ENCODE measurements around the gene KIAA1671. TPM values are rescaled to one million over a fixed set of nuclear protein-coding genes. Genes with fewer than 3 reads are reported as not detected.

The KIAA1671 gene
- total and polyA plus RNA-seq, 2 of the 4 experiments (the other 2 are of a cell fraction): 0.02 TPM; not detected in 1

DNA sequence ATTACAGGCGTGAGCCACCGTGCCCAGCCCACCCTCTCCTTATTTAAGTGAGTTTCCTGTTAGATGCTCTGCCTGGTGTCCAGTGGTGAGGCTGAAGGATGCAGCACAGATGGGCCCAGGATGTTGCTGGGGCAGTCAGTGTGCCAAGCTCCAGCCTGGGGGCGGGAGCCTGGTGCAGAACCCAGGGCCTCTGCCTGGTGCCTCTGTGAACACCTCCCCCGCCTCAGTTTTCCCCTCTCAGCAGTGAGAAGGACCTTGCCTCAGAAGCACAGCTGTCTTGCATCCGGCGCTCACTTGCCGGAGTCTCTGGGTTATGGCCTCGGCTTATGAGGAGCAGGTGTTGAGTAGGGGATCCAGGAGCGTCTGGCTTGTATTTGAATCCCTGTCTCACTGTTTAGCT is 116.2 kb downstream of the KIAA1671 start:
- peaks cover 14% of the 10 kb centered on the region for H3K27me3 ChIP-seq (ENCODE audit: control insufficient read depth, insufficient read depth, low read length)
- H3K9me1 ChIP-seq (ENCODE audit: insufficient read depth, low read length): no peaks in the 10 kb centered on the region
- H3K4ac ChIP-seq (ENCODE audit: low read depth, low read length): no peak overlapping the region
- H3K36me3 ChIP-seq (ENCODE audit: control insufficient read depth, insufficient read depth, low read length): no peaks in the 10 kb centered on the region
- WGBS, 2 experiments (ENCODE audit: extremely low coverage in 2 of 2, insufficient read length in 1 of 2): 33% methylated on average over 5 of the region's 9 CpGs; no CpG with 5 or more reads in 1 of the 2 experiments
- in situ Hi-C loops (cut with MboI; ENCODE audit: low sequenced_read_pairs) (no loop called here), dilution Hi-C loops (cut with HindIII; ENCODE audit: low sequenced_read_pairs, unreplicated experiment) (no loop called here), intact Hi-C loops (cut with micrococcal nuclease) (no loop called here)
- H4K20me1 ChIP-seq (ENCODE audit: insufficient read depth, low read length): no peaks in the 10 kb centered on the region
- POLR2A ChIA-PET (ENCODE audit: unreplicated experiment): no interaction called here
- no peak overlapping the region for H2BK5ac ChIP-seq (ENCODE audit: low read depth, low read length, poor library complexity, severe bottlenecking)
- H2AK5ac ChIP-seq (ENCODE audit: low read depth, low read length): no peak overlapping the region
- H3K4me1 ChIP-seq (ENCODE audit: control insufficient read depth, insufficient read depth, low read length): no peaks in the 10 kb centered on the region
- DNase-seq (no peak), ATAC-seq (ENCODE audit: low read depth) (no peak)
- H3K14ac ChIP-seq (replicated peaks; ENCODE audit: low read depth, low read length): no peak overlapping the region
- CTCF ChIA-PET: no interaction called here
- H3K27ac ChIP-seq (ENCODE audit: insufficient read depth, low read length): no peak overlapping the region
- no TSS peak for BruUV-seq (replicated peaks)
- no peaks in the 10 kb centered on the region for H3K79me1 ChIP-seq (ENCODE audit: low read depth in 1 of 2, low read length in 2 of 2)
- no peaks in the 10 kb centered on the region for H3K9me3 ChIP-seq (ENCODE audit: control insufficient read depth, insufficient read depth, low read length)
- H3K4me2 ChIP-seq (ENCODE audit: low read depth, low read length): no peak overlapping the region
- no peak overlapping the region for H3K18ac ChIP-seq (ENCODE audit: low read depth, low read length)
- H2AK9ac ChIP-seq (replicated peaks; ENCODE audit: low read depth, low read length, poor library complexity): no peak overlapping the region
- TF ChIP-seq, protein P1, sequence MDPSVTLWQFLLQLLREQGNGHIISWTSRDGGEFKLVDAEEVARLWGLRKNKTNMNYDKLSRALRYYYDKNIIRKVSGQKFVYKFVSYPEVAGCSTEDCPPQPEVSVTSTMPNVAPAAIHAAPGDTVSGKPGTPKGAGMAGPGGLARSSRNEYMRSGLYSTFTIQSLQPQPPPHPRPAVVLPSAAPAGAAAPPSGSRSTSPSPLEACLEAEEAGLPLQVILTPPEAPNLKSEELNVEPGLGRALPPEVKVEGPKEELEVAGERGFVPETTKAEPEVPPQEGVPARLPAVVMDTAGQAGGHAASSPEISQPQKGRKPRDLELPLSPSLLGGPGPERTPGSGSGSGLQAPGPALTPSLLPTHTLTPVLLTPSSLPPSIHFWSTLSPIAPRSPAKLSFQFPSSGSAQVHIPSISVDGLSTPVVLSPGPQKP (IDR thresholded peaks at IDR 0.05; ENCODE audit: borderline replicate concordance, low read depth, low read length): no peak
- TF ChIP-seq CTCF (conservative IDR thresholded peaks at IDR 0.05; ENCODE audit: low read depth, low read length) (no peak), RAD21 (IDR thresholded peaks at IDR 0.05; ENCODE audit: low read length) (no peak), CEBPB (IDR thresholded peaks at IDR 0.05; ENCODE audit: low read depth, low read length) (no peak), NFE2L2 (IDR thresholded peaks at IDR 0.05; ENCODE audit: low read depth, low read length) (no peak), RFX5 (IDR thresholded peaks at IDR 0.05; ENCODE audit: low read depth, low read length) (no peak), RCOR1 (IDR thresholded peaks at IDR 0.05; ENCODE audit: insufficient replicate concordance, low read length) (no peak), USF2 (IDR thresholded peaks at IDR 0.05; ENCODE audit: low read depth, low read length) (no peak), FOS (IDR thresholded peaks at IDR 0.05; ENCODE audit: low read depth, low read length) (no peak), SMC3 (IDR thresholded peaks at IDR 0.05; ENCODE audit: low read depth, low read length) (no peak)
- no peak overlapping the region for H3K23ac ChIP-seq (ENCODE audit: low read depth, low read length)
- no peak overlapping the region for H3K56ac ChIP-seq (ENCODE audit: extremely low read depth, insufficient read depth, low read length)
- no peak overlapping the region for H4K91ac ChIP-seq (ENCODE audit: insufficient read depth, low read depth, low read length)
- H2AFZ ChIP-seq (replicated peaks; ENCODE audit: low read length, poor library complexity): no peak overlapping the region
- no peak overlapping the region for H4K8ac ChIP-seq (ENCODE audit: low read depth in 2 of 2, low read length in 2 of 2)
- no peak overlapping the region for H2BK20ac ChIP-seq (ENCODE audit: low read depth, low read length)
- H3K4me3 ChIP-seq (ENCODE audit: insufficient read depth, low read depth, low read length): no peak overlapping the region
- no peak overlapping the region for H2BK120ac ChIP-seq (ENCODE audit: low read depth, low read length)
- no peak overlapping the region for H2BK15ac ChIP-seq (ENCODE audit: low read depth, low read length)
- H4K5ac ChIP-seq (ENCODE audit: low read depth, low read length): no peak overlapping the region
- no peak overlapping the region for H3K9ac ChIP-seq (ENCODE audit: low read depth, low read length)
